PFSK-1 (cell line): Measurements from ENCODE around the gene GLP1R.

Experiments
- FOXP2 ChIP-seq: optimal IDR thresholded peaks from 2 replicates; pipeline ENCODE3; 2011; ENCODE audit warnings: borderline replicate concordance, control low read depth, inconsistent platforms; ENCODE audit not compliant: insufficient read depth; ENCODE audit errors: extremely low read length, extremely low read depth
- POLR2AphosphoS5 ChIP-seq: IDR thresholded peaks from 2 replicates; pipeline ENCODE4 v1.6.1; 2012; ENCODE audit warnings: low read depth, mild to moderate bottlenecking, control low read depth, low read length, moderate library complexity
- SIN3A ChIP-seq: IDR thresholded peaks from 2 replicates; pipeline ENCODE4 v1.6.1; 2012; ENCODE audit warnings: mild to moderate bottlenecking, low read length, moderate library complexity, borderline replicate concordance; ENCODE audit not compliant: insufficient read depth
- TAF1 ChIP-seq: IDR thresholded peaks from 2 replicates; pipeline ENCODE4 v1.6.1; 2012; ENCODE audit warnings: low read length, control low read depth, borderline replicate concordance; ENCODE audit not compliant: insufficient read depth
- TF ChIP-seq, protein P1 (sequence below), 2 experiments: IDR thresholded peaks; 2 replicates each; pipeline versions ENCODE4 v1.6.1 to v1.8.0; 2011 to 2012; ENCODE audit warnings: low read depth in 2 of 2, low read length in 2 of 2, control low read depth in 1 of 2, inconsistent platforms in 1 of 2, mild to moderate bottlenecking in 1 of 2, moderate library complexity in 1 of 2; ENCODE audit not compliant: insufficient read depth in 1 of 2

Gene GLP1R

DNA sequence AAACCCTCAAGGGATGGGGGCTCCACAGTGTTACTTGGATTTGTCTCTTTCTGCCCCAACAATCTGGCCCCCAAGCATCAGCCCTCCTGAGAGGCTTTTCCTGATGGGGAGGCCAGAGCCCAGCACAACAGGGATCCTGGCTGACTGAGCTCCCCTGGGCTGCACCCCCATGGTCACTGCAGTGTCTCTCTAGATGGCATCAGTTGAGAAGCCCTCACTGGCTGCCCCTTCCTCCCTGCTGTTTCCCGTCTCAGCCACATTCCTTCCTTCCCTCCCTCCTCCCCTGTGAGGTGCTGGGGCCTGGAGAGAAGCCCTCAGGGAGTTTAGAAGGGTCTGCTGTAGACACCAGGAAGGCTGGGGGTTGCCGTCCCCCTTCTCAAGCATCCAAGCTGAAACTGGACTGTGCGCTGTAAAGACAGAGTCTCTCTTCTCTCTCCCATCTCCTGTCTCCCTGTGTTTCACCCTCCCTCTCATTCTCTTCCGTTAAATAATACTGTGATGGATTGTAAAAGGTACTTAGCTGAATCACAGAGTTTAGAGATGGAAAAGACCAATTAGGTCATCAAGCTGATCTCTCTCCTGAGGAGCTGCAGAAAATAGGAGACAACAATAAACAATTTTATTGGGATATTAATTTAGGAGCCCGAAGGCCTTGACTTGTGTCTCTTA lies 36.7 kb downstream of the GLP1R start:
- TF ChIP-seq SIN3A (no peak), FOXP2 (no peak), POLR2AphosphoS5 (no peak), TAF1 (no peak)
- TF ChIP-seq, protein P1, sequence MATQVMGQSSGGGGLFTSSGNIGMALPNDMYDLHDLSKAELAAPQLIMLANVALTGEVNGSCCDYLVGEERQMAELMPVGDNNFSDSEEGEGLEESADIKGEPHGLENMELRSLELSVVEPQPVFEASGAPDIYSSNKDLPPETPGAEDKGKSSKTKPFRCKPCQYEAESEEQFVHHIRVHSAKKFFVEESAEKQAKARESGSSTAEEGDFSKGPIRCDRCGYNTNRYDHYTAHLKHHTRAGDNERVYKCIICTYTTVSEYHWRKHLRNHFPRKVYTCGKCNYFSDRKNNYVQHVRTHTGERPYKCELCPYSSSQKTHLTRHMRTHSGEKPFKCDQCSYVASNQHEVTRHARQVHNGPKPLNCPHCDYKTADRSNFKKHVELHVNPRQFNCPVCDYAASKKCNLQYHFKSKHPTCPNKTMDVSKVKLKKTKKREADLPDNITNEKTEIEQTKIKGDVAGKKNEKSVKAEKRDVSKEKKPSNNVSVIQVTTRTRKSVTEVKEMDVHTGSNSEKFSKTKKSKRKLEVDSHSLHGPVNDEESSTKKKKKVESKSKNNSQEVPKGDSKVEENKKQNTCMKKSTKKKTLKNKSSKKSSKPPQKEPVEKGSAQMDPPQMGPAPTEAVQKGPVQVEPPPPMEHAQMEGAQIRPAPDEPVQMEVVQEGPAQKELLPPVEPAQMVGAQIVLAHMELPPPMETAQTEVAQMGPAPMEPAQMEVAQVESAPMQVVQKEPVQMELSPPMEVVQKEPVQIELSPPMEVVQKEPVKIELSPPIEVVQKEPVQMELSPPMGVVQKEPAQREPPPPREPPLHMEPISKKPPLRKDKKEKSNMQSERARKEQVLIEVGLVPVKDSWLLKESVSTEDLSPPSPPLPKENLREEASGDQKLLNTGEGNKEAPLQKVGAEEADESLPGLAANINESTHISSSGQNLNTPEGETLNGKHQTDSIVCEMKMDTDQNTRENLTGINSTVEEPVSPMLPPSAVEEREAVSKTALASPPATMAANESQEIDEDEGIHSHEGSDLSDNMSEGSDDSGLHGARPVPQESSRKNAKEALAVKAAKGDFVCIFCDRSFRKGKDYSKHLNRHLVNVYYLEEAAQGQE (IDR thresholded peaks at IDR 0.05; ENCODE audit: insufficient read depth in 1 of 2, low read depth in 2 of 2, low read length in 2 of 2): no peak

GRCh38 chr6:39086294-39086693 lies 37.7 kb downstream of the GLP1R start:
- TF ChIP-seq, protein P1 (IDR thresholded peaks at IDR 0.05; ENCODE audit: insufficient read depth in 1 of 2, low read depth in 2 of 2, low read length in 2 of 2): no peak
- TF ChIP-seq TAF1 (no peak), FOXP2 (no peak), SIN3A (no peak), POLR2AphosphoS5 (no peak)

DNA sequence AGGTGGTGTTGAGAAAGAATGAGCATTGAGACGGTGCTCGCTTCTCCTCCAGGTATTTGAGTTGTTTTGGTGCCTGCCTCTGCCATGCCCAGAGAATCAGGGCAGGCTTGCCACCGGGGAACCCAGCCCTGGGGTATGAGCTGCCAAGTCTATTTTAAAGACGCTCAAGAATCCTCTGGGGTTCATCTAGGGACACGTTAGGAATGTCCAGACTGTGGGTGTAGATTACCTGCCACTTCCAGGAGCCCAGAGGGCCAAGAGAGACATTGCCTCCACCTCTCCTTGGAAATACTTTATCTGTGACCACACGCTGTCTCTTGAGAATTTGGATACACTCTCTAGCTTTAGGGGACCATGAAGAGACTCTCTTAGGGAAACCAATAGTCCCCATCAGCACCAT lies 38.1 kb downstream of the GLP1R start:
- TF ChIP-seq SIN3A: no peak
- TF ChIP-seq, protein P1 (IDR thresholded peaks at IDR 0.05; ENCODE audit: insufficient read depth in 1 of 2, low read depth in 2 of 2, low read length in 2 of 2): no peak
- no peak for TF ChIP-seq TAF1
- no peak for TF ChIP-seq FOXP2
- TF ChIP-seq POLR2AphosphoS5: no peak

DNA sequence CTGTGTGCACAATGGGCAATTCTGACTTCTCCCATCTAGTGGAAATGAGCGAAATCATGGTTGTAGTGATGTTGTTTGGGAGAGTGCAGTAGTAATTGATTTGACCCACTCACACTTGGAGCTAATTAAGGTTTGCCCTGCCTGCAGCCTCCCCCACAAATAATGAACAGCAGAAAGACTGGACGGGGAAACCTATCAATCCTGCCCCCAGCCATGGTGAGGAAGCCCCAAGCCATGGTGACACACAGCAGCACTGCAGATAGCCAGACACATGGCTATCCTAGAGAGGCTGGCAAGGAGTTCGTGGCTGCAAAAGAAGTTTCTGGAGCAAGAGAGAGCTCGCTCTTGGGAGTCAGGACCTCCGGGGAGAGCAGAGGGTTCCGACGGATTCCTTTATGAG lies 38.6 kb downstream of the GLP1R start:
- TF ChIP-seq SIN3A: no peak
- TF ChIP-seq POLR2AphosphoS5: no peak
- TF ChIP-seq, protein P1 (IDR thresholded peaks at IDR 0.05; ENCODE audit: insufficient read depth in 1 of 2, low read depth in 2 of 2, low read length in 2 of 2): no peak
- TF ChIP-seq FOXP2: no peak
- no peak for TF ChIP-seq TAF1

GRCh38 chr6:39088331-39088730 lies 39.8 kb downstream of the GLP1R start:
- TF ChIP-seq SIN3A: no peak
- TF ChIP-seq, protein P1 (IDR thresholded peaks at IDR 0.05; ENCODE audit: insufficient read depth in 1 of 2, low read depth in 2 of 2, low read length in 2 of 2): peak; percentile 73 to 92
